ENCODE results near the gene FIGNL2.

FIGNL2 gene

DNA sequence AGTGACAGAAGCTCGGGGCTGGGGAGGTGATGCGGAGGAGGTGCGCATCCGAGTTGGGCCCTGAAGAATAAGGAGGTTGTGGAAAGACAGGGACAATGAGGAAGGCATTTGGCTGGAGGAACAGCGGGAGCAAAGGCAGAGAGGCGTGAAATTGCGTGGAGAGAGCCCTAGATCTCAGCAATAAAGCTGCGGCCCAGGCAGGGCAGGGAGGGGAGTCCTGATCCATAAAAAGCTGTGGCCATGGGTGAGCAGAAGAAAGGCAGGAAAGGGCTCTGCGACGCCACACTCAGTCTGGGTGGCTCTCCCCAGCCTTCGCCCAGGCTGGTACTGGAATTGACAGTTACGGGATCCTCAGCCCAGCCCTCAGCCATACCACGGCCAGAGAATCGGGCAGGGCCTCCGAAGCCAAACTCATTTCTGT is 2.2 kb downstream of the FIGNL2 start:
- Histone ChIP-seq H3K27me3 (peaks cover 99% of the 10 kb centered on the region), H3K36me3 (no peaks in the 10 kb centered on the region), H3K4me3 (ENCODE audit: low read depth in 1 of 2, low read length in 1 of 2) (no peak overlapping the region), H3K4me1 (ENCODE audit: control insufficient read depth in 1 of 2, insufficient read depth in 1 of 2, low read depth in 1 of 2, low read length in 1 of 2) (peaks cover 3 to 17% of the 10 kb centered on the region in 2 experiments), H3K27ac (no peak overlapping the region), H3K9me3 (no peaks in the 10 kb centered on the region)
- TF ChIP-seq, protein P1, sequence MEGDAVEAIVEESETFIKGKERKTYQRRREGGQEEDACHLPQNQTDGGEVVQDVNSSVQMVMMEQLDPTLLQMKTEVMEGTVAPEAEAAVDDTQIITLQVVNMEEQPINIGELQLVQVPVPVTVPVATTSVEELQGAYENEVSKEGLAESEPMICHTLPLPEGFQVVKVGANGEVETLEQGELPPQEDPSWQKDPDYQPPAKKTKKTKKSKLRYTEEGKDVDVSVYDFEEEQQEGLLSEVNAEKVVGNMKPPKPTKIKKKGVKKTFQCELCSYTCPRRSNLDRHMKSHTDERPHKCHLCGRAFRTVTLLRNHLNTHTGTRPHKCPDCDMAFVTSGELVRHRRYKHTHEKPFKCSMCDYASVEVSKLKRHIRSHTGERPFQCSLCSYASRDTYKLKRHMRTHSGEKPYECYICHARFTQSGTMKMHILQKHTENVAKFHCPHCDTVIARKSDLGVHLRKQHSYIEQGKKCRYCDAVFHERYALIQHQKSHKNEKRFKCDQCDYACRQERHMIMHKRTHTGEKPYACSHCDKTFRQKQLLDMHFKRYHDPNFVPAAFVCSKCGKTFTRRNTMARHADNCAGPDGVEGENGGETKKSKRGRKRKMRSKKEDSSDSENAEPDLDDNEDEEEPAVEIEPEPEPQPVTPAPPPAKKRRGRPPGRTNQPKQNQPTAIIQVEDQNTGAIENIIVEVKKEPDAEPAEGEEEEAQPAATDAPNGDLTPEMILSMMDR (IDR thresholded peaks at IDR 0.05): no peak

DNA sequence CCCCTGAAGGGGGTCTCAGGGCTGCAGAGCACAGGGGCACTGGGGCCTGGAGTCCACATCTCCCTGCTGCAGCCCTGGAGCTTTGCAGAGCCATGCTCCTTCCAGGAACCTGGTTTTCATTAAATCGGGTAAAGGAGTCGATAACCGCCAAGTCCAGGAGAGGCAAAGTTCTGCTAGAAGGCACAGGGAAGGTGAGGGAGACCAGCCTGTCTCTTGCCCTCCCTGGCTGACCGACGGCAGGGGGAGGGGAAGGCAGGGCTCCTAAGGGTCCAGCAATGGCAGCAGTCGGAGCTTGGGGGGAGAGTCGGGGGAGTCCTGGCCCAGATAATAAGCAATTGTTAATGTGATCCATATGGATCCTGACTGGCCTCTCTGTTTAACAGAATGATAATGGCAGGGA is 3.0 kb downstream of the FIGNL2 start:
- TF ChIP-seq, protein P1 (IDR thresholded peaks at IDR 0.05): no peak
- no peak overlapping the region for H3K4me3 ChIP-seq (ENCODE audit: low read depth in 1 of 2, low read length in 1 of 2)
- H3K9me3 ChIP-seq: no peaks in the 10 kb centered on the region
- no peak overlapping the region for H3K27ac ChIP-seq
- H3K4me1 ChIP-seq (ENCODE audit: control insufficient read depth in 1 of 2, insufficient read depth in 1 of 2, low read depth in 1 of 2, low read length in 1 of 2): peaks cover 0 to 16% of the 10 kb centered on the region in 2 experiments
- no peaks in the 10 kb centered on the region for H3K36me3 ChIP-seq
- H3K27me3 ChIP-seq: peaks cover 99% of the 10 kb centered on the region

DNA sequence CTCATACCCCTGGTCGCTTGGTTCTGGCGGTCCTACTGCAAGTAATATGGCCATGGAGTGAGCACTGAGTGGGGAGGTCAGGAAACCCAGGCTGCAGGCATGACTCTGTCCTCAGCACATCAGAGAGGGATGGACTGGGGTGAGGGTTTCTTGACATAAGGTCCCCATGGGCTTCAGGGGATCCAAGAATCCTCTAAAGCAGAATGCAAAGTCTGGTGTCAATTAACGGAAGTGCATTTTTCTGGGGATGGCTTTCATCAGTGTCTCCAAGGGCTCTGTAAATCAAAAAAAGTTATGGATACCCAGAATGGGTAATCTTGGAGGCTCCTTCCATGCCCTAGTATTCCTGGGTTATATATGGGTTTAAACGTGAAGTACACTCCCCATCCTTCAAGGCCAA is 3.7 kb downstream of the FIGNL2 start:
- Histone ChIP-seq H3K9me3 (no peaks in the 10 kb centered on the region), H3K4me1 (ENCODE audit: control insufficient read depth in 1 of 2, insufficient read depth in 1 of 2, low read depth in 1 of 2, low read length in 1 of 2) (peaks cover 0 to 16% of the 10 kb centered on the region in 2 experiments), H3K4me3 (ENCODE audit: low read depth in 1 of 2, low read length in 1 of 2) (no peak overlapping the region), H3K27ac (no peak overlapping the region), H3K27me3 (peaks cover 96% of the 10 kb centered on the region), H3K36me3 (no peaks in the 10 kb centered on the region)
- TF ChIP-seq, protein P1 (IDR thresholded peaks at IDR 0.05): no peak

DNA sequence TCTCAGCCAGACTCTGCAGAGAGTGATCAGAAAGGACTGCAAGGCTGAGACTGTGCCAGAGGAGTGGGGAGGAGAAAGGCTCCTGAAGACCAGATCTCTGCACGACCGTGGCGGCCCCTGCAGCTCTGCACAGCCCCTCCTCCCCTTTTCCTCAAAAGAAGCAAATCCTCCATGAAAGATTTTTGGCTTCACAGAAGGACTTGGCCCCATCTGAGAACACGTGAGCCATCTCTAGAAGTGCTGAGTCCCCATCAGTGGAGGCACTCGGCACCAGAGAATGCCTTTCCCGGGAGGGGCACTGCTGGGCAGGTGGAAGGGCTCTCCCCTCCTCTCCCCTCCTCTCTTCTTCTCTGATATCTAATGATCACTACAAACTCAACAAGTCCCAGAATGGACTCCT is 6.8 kb downstream of the FIGNL2 start:
- TF ChIP-seq, protein P1 (IDR thresholded peaks at IDR 0.05): no peak
- Histone ChIP-seq H3K36me3 (no peaks in the 10 kb centered on the region), H3K27ac (no peak overlapping the region), H3K4me1 (ENCODE audit: control insufficient read depth in 1 of 2, insufficient read depth in 1 of 2, low read depth in 1 of 2, low read length in 1 of 2) (no peaks in the 10 kb centered on the region), H3K27me3 (peaks cover 96% of the 10 kb centered on the region), H3K9me3 (no peaks in the 10 kb centered on the region), H3K4me3 (ENCODE audit: low read depth in 1 of 2, low read length in 1 of 2) (no peak overlapping the region)

DNA sequence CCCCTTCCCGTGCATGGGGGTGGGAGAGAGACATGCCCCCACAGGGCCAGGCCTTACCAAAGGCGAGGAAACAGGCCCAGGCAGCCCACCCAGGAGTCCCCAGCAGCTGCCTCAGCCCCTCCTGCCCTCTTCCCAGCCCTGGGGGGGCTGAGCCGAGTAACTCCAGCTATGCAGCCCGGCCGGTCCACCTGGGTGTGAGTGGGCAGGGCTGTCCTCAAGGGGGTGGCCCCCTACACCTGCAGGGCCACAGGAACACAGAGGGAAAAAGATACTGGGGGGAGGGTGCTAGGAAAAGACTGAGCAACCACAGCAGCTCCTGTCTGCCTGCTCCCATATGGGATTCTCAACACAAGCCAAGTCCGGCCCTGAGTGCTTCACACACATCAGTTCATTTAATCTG is 7.6 kb downstream of the FIGNL2 start:
- no peak overlapping the region for H3K27ac ChIP-seq
- no peak overlapping the region for H3K4me3 ChIP-seq (ENCODE audit: low read depth in 1 of 2, low read length in 1 of 2)
- no peaks in the 10 kb centered on the region for H3K9me3 ChIP-seq
- no peaks in the 10 kb centered on the region for H3K36me3 ChIP-seq
- TF ChIP-seq, protein P1 (IDR thresholded peaks at IDR 0.05): no peak
- peaks cover 94% of the 10 kb centered on the region for H3K27me3 ChIP-seq
- H3K4me1 ChIP-seq (ENCODE audit: control insufficient read depth in 1 of 2, insufficient read depth in 1 of 2, low read depth in 1 of 2, low read length in 1 of 2): no peaks in the 10 kb centered on the region
